Activated CD4-positive, alpha-beta T cell treated with anti-CD3 and anti-CD28 coated beads for 36 hours (primary cell): Measurements from ENCODE around the gene RAB34. TPM values are rescaled to one million over a fixed set of nuclear protein-coding genes. Genes with fewer than 3 reads are reported as not detected.

ENCODE experiments used
- ATAC-seq: fragments of 200-7000 bp; cut with Tn5 transposase; one replicate; pipeline ENCODE4 v1.10.0; 2021; ENCODE audit warnings: mild to moderate bottlenecking, moderate library complexity
- CTCF ChIA-PET: fragments of 350-600 bp; sonication (Branson Sonifier 250); formaldehyde crosslinking; loops from one replicate; lab custom pipeline; 2021; ENCODE audit warnings: antibody characterized with exemption; lab: Charles Lee
- POLR2A ChIA-PET: fragments of 350-600 bp; sonication (Branson Sonifier 250); formaldehyde crosslinking; loops from one replicate; lab custom pipeline; 2021; ENCODE audit warnings: antibody characterized with exemption, inconsistent platforms; lab: Charles Lee
- DNase-seq: peaks from one replicate; pipeline ENCODE4 v3.0.0-alpha.2; 2020
- H3K27ac Mint-ChIP-seq: one replicate; pipeline ENCODE4 v1.8.0; 2021; ENCODE audit warnings: mixed read lengths
- H3K27me3 Mint-ChIP-seq: one replicate; pipeline ENCODE4 v1.8.0; 2021; ENCODE audit warnings: mixed read lengths
- H3K36me3 Mint-ChIP-seq: one replicate; pipeline ENCODE4 v1.8.0; 2021; ENCODE audit warnings: low read depth, mixed read lengths
- H3K4me1 Mint-ChIP-seq: one replicate; pipeline ENCODE4 v1.8.0; 2021; ENCODE audit warnings: mixed read lengths
- H3K4me3 Mint-ChIP-seq: one replicate; pipeline ENCODE4 v1.8.0; 2021; ENCODE audit warnings: mild to moderate bottlenecking, moderate library complexity, mixed read lengths
- H3K9me3 Mint-ChIP-seq: one replicate; pipeline ENCODE4 v1.8.0; 2021; ENCODE audit warnings: low read depth, mixed read lengths
- intact Hi-C, 2 experiments: fragments of 100-400 bp; cut with DNase I in 1 of 2; cut with micrococcal nuclease in 1 of 2; formaldehyde crosslinking; loops; one replicate each; pipeline versions ENCODE4 v1.14.2 to v1.15.1; 2022 to 2024; cut with DNase I, micrococcal nuclease
- total RNA-seq, 2 experiments: library from RNA; stranded (reverse); gene quantifications; one replicate each; pipeline ENCODE4 v1.2.3, GENCODE V29; 2021

The RAB34 gene
- total RNA-seq, 2 experiments from 2014 or later: 13.6 to 17.4 TPM

DNA sequence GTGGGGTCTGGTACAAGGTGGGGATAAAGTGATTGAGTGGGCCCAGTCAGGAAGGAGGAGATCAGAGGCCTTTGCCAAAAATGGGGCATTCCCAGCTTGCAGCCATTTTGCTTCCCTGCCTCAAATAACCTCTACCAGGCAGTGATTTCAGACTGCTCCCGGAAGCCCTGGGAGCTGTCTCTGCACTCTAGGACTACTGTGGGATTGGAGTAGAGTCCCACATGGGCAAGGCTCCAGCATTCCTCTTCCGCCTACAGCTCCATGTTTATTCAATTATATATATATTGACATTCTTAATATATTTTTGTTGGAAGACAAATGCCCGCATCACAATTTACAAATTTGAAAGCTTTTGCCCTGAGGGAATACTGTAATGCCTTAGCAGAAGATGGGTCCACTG is 42.2 kb downstream of the RAB34 start:
- no peak for DNase-seq
- POLR2A ChIA-PET: interaction anchor here (0.8 kb wide), 1 partner anchor 8 kb away, joined by 3 read pairs; no protein-coding TSS in a partner anchor
- H3K9me3 Mint-ChIP-seq: no peaks in the 10 kb centered on the region
- intact Hi-C loops: no loop called here
- H3K4me3 Mint-ChIP-seq: no peak overlapping the region
- no peaks in the 10 kb centered on the region for H3K27me3 Mint-ChIP-seq
- peaks cover 65% of the 10 kb centered on the region for H3K36me3 Mint-ChIP-seq
- no peaks in the 10 kb centered on the region for H3K4me1 Mint-ChIP-seq
- no peak for ATAC-seq
- no peak overlapping the region for H3K27ac Mint-ChIP-seq
- CTCF ChIA-PET: interaction anchor here (0.5 to 3.2 kb wide), 6 partner anchors 9 to 128 kb away, joined by 3 to 26 read pairs (median 4); partner anchors contain the start of gene BLTP2

DNA sequence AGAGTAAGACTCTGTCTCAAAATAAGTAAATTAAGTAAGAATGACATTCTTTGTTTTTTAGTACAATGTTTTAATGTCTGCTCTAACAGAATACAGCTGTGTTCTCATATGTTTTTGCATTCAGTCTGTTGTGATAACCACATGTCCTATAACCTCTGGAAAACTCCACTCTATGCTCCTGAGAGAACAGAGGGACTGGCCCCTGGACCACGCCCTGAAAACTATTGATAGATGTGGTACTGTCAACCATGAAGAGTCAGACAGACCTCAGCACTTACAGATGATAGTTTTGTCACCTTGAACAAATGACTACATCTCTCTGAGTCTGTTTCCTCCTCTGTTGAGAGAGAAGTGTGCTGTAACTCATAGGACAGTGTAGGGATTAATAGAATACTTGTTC is 47.8 kb downstream of the RAB34 start:
- no peak overlapping the region for H3K27ac Mint-ChIP-seq
- H3K27me3 Mint-ChIP-seq: no peaks in the 10 kb centered on the region
- no peak for ATAC-seq
- H3K4me1 Mint-ChIP-seq: peaks cover 20% of the 10 kb centered on the region
- peaks cover 53% of the 10 kb centered on the region for H3K36me3 Mint-ChIP-seq
- intact Hi-C loops: loop anchor here in 1 of 2 experiments (5.0 kb wide), 1 partner anchor 33 kb away; no protein-coding TSS in a partner anchor
- CTCF ChIA-PET: interaction anchor here (1.0 kb wide), 1 partner anchor 14 kb away, joined by 3 read pairs; no protein-coding TSS in a partner anchor
- no peak for DNase-seq
- POLR2A ChIA-PET: no interaction called here
- H3K9me3 Mint-ChIP-seq: no peaks in the 10 kb centered on the region
- no peak overlapping the region for H3K4me3 Mint-ChIP-seq

GRCh38 chr17:28667870-28668269 is 49.8 kb downstream of the RAB34 start:
- POLR2A ChIA-PET: interaction anchor here (0.6 kb wide), 1 partner anchor 45 kb away, joined by 3 read pairs; no protein-coding TSS in a partner anchor
- Mint-ChIP-seq H3K4me1 (peaks cover 39% of the 10 kb centered on the region), H3K27ac (no peak overlapping the region), H3K9me3 (no peaks in the 10 kb centered on the region), H3K27me3 (no peaks in the 10 kb centered on the region), H3K36me3 (peaks cover 47% of the 10 kb centered on the region), H3K4me3 (no peak overlapping the region)
- CTCF ChIA-PET: interaction anchor here (0.8 to 2.3 kb wide), 4 partner anchors 19 to 55 kb away, joined by 3 to 18 read pairs (median 8); partner anchors contain the start of gene BLTP2
- no peak for DNase-seq
- intact Hi-C loops: no loop called here
- ATAC-seq: no peak

- Mint-ChIP-seq H3K27ac (no peak overlapping the region), H3K4me1 (peaks cover 42% of the 10 kb centered on the region), H3K9me3 (no peaks in the 10 kb centered on the region), H3K36me3 (peaks cover 40% of the 10 kb centered on the region), H3K27me3 (no peaks in the 10 kb centered on the region), H3K4me3 (no peak overlapping the region)
- intact Hi-C loops: no loop called here
- POLR2A ChIA-PET: no interaction called here
- DNase-seq (no peak), ATAC-seq (no peak)
- CTCF ChIA-PET: interaction anchor here (1.2 to 6.8 kb wide), 2 partner anchors 20 to 45 kb away, joined by 3 to 125 read pairs; partner anchors contain the start of gene BLTP2
Measured at GRCh38 chr17:28665994-28666393, 51.7 kb downstream of the RAB34 start.

Other genes starting within 250 kb of the RAB34 start
- not detected for gene SLC13A2, start 244.2 kb downstream of the RAB34 start, total RNA-seq
- not detected for gene FOXN1, start 211.5 kb downstream of the RAB34 start, total RNA-seq
- gene UNC119, start 165.2 kb downstream of the RAB34 start, total RNA-seq: 10 to 100 TPM; 35.9 to 48.7 TPM
- gene PIGS, start 146.3 kb downstream of the RAB34 start, total RNA-seq: 10 to 100 TPM; 38.7 to 41.4 TPM
- gene ALDOC, start 141.0 kb downstream of the RAB34 start, total RNA-seq: 100 to 1,000 TPM; 131 to 133 TPM
- 100 to 1,000 TPM; 142 to 165 TPM for gene SPAG5, start 118.8 kb downstream of the RAB34 start, total RNA-seq
- gene RSKR, start 103.7 kb downstream of the RAB34 start, total RNA-seq: 10 to 100 TPM; 17.6 to 21.4 TPM
- 100 to 1,000 TPM; 138 to 152 TPM for gene BLTP2, start 72.7 kb downstream of the RAB34 start, total RNA-seq
- gene SDF2, start 56.0 kb downstream of the RAB34 start, total RNA-seq: 10 to 100 TPM; 36.6 to 37.2 TPM
- 10 to 100 TPM; 80.6 to 85.8 TPM for gene SUPT6H, start 55.7 kb downstream of the RAB34 start, total RNA-seq
- 1 to 10 TPM; 4.0 to 4.5 TPM for gene PROCA1, start 6.0 kb downstream of the RAB34 start, total RNA-seq
- gene RPL23A, start 2.1 kb upstream of the RAB34 start, total RNA-seq: 1,000 to 10,000 TPM; 2,164 to 2,505 TPM
- gene TLCD1, start 8.4 kb upstream of the RAB34 start, total RNA-seq: 1 to 10 TPM; 8.5 to 8.7 TPM
- gene NEK8, start 10.9 kb upstream of the RAB34 start, total RNA-seq: 1 to 10 TPM; 3.8 to 4.0 TPM
- gene TRAF4, start 26.1 kb upstream of the RAB34 start, total RNA-seq: 100 to 1,000 TPM in 1 of 2 experiments, 10 to 100 TPM in 1; 96.5 to 117 TPM
- 10 to 100 TPM; 16.8 to 20.8 TPM for gene FAM222B, start 124.9 kb upstream of the RAB34 start, total RNA-seq
- gene ERAL1, start 137.1 kb upstream of the RAB34 start, total RNA-seq: 10 to 100 TPM; 51.5 to 74.8 TPM
- gene FLOT2, start 179.9 kb upstream of the RAB34 start, total RNA-seq: 10 to 100 TPM; 81.3 to 88.4 TPM
- 10 to 100 TPM; 23.3 to 29.5 TPM for gene DHRS13, start 185.2 kb upstream of the RAB34 start, total RNA-seq
- 10 to 100 TPM; 48.6 to 52.3 TPM for gene PHF12, start 233.7 kb upstream of the RAB34 start, total RNA-seq